HepG2 (cell line): ENCODE measurements around the gene WDR47. TPM values are rescaled to one million over a fixed set of nuclear protein-coding genes. Genes with fewer than 3 reads are reported as not detected.
A peak's percentile ranks its signal among the peaks of the same experiment; 100 is the strongest.

Experiments used
- ATAD3A ChIP-seq: sonication (generic); formaldehyde crosslinking; IDR thresholded peaks from 2 replicates; pipeline ENCODE4 v1.4.0; 2020; ENCODE audit warnings: missing genetic modification reagents
- BRCA1 ChIP-seq: sonication (generic); formaldehyde crosslinking; IDR thresholded peaks from 2 replicates; pipeline ENCODE4 v1.4.0; 2020; ENCODE audit warnings: missing genetic modification reagents
- CERS6 ChIP-seq: sonication (generic); formaldehyde crosslinking; IDR thresholded peaks from 2 replicates; pipeline ENCODE4 v1.5.0; 2020; ENCODE audit warnings: missing genetic modification reagents
- HOXA5 ChIP-seq: sonication (generic); formaldehyde crosslinking; IDR thresholded peaks from 2 replicates; pipeline ENCODE4 v1.4.0; 2020; ENCODE audit warnings: missing genetic modification reagents
- IRF1 ChIP-seq: sonication (generic); formaldehyde crosslinking; IDR thresholded peaks from 2 replicates; pipeline ENCODE4 v1.4.0; 2020; ENCODE audit warnings: low read depth, mild to moderate bottlenecking, missing genetic modification reagents
- KMT2B ChIP-seq: IDR thresholded peaks from 2 replicates; pipeline ENCODE4 v1.6.1; 2016; ENCODE audit warnings: missing genetic modification reagents, missing compliant biosample characterization
- NFAT5 ChIP-seq: sonication (generic); formaldehyde crosslinking; IDR thresholded peaks from 2 replicates; pipeline ENCODE4 v1.4.0; 2020; ENCODE audit warnings: missing genetic modification reagents
- PRDM15 ChIP-seq: sonication (generic); formaldehyde crosslinking; IDR thresholded peaks from 2 replicates; pipeline ENCODE4 v1.4.0; 2020; ENCODE audit warnings: missing genetic modification reagents
- ZBED4 ChIP-seq: sonication (generic); formaldehyde crosslinking; IDR thresholded peaks from 2 replicates; pipeline ENCODE4 v1.4.0; 2020; ENCODE audit warnings: missing genetic modification reagents, borderline replicate concordance
- ZFP36 ChIP-seq: fragments of 150-350 bp; IDR thresholded peaks from 2 replicates; pipeline ENCODE4 v1.6.1; 2018; ENCODE audit warnings: borderline replicate concordance, low read length, low read depth; ENCODE audit not compliant: partially characterized antibody
- ZNF225 ChIP-seq: sonication (generic); formaldehyde crosslinking; IDR thresholded peaks from 2 replicates; pipeline ENCODE4 v1.4.0; 2020; ENCODE audit warnings: mild to moderate bottlenecking, missing genetic modification reagents
- ZNF616 ChIP-seq: sonication (generic); formaldehyde crosslinking; IDR thresholded peaks from 2 replicates; pipeline ENCODE4 v1.5.0; 2020; ENCODE audit warnings: low read depth, mild to moderate bottlenecking, missing genetic modification reagents
- ZNF883 ChIP-seq: sonication (generic); formaldehyde crosslinking; IDR thresholded peaks from 2 replicates; pipeline ENCODE4 v1.5.1; 2020; ENCODE audit warnings: mild to moderate bottlenecking, missing genetic modification reagents; ENCODE audit errors: not compliant biosample characterization
- polyA plus RNA-seq, 8 experiments: library from polyadenylated mRNA; depleted of rRNA in 3 of 8; stranded (reverse) in 7 of 8; unstranded in 1 of 8; fragments of >200 nt; fragmentation: Illumina TruSeq in 4 of 8; extraction: Trizol in 4 of 8; gene quantifications; 2 replicates each; pipeline versions ENCODE4 v1.2.1 to v1.2.3, GENCODE V29; 2011 to 2016; ENCODE audit warnings: low read depth in 4 of 8, missing spikeins in 1 of 8, mixed read lengths in 1 of 8; ENCODE audit not compliant: insufficient read depth in 1 of 8
- total RNA-seq, 5 experiments: library from RNA; depleted of rRNA; stranded (reverse); fragments of >200 nt; fragmentation: Illumina TruSeq; extraction: Trizol; gene quantifications; 2 replicates each; pipeline ENCODE4 v1.2.3, GENCODE V29; 2016; ENCODE audit warnings: low read depth in 1 of 5

WDR47 gene
- total and polyA plus RNA-seq, 2 of the 13 experiments (the other 11 are each of a cell fraction or from before 2014, with no cell fraction given): 4.3 to 5.9 TPM

GRCh38 chr1:109041621-109042468, at the start of gene WDR47 (continued):
- TF ChIP-seq ZBED4 (peak; percentile 42; the same call in 1 of the 2 replicates), PRDM15 (CRISPR knock-in tag) (no peak), IRF1 (CRISPR knock-in tag) (no peak), NFAT5 (CRISPR knock-in tag) (no peak), ZFP36 (no peak), ATAD3A (CRISPR knock-in tag) (no peak; the same call in 1 of the 2 replicates), ZNF883 (no peak), ZNF616 (CRISPR knock-in tag) (no peak), HOXA5 (CRISPR knock-in tag) (no peak), KMT2B (peak; percentile 80), BRCA1 (CRISPR knock-in tag) (no peak), ZNF225 (no peak), CERS6 (CRISPR knock-in tag) (no peak)
